Activated CD4-positive, alpha-beta memory T cell treated with anti-CD3 and anti-CD28 coated beads for 36 hours (primary cell): ENCODE data around the gene FBXL22. TPM values are rescaled to one million over a fixed set of nuclear protein-coding genes. Genes with fewer than 3 reads are reported as not detected.

Experiments
- CTCF ChIA-PET: fragments of 350-600 bp; sonication (Branson Sonifier 250); formaldehyde crosslinking; loops from one replicate; lab custom pipeline; 2021; ENCODE audit warnings: antibody characterized with exemption, inconsistent platforms; lab: Charles Lee
- POLR2A ChIA-PET: fragments of 350-600 bp; sonication (Branson Sonifier 250); formaldehyde crosslinking; loops from one replicate; lab custom pipeline; 2021; ENCODE audit warnings: antibody characterized with exemption; lab: Charles Lee
- DNase-seq: peaks from one replicate; pipeline ENCODE4 v3.0.0-alpha.2; 2020
- H3K27ac Mint-ChIP-seq: one replicate; pipeline ENCODE4 v1.8.0; 2021; ENCODE audit warnings: mixed read lengths
- H3K27me3 Mint-ChIP-seq: one replicate; pipeline ENCODE4 v1.8.0; 2021; ENCODE audit warnings: mixed read lengths
- H3K36me3 Mint-ChIP-seq: one replicate; pipeline ENCODE4 v1.8.0; 2021; ENCODE audit warnings: mixed read lengths
- H3K4me1 Mint-ChIP-seq: one replicate; pipeline ENCODE4 v1.8.0; 2021; ENCODE audit warnings: low read depth, mixed read lengths
- H3K4me3 Mint-ChIP-seq: one replicate; pipeline ENCODE4 v1.8.0; 2021; ENCODE audit warnings: mild to moderate bottlenecking, mixed read lengths
- H3K9me3 Mint-ChIP-seq: one replicate; pipeline ENCODE4 v1.8.0; 2021; ENCODE audit warnings: mixed read lengths
- intact Hi-C: fragments of 100-400 bp; cut with micrococcal nuclease; formaldehyde crosslinking; loops from one replicate; pipeline ENCODE4 v1.15.1; 2023
- total RNA-seq, 2 experiments: library from RNA; stranded (reverse); gene quantifications; one replicate each; pipeline ENCODE4 v1.2.3, GENCODE V29; 2021

Gene FBXL22
- total RNA-seq, 2 experiments from 2014 or later, result 0.48 to 0.74 TPM

DNA sequence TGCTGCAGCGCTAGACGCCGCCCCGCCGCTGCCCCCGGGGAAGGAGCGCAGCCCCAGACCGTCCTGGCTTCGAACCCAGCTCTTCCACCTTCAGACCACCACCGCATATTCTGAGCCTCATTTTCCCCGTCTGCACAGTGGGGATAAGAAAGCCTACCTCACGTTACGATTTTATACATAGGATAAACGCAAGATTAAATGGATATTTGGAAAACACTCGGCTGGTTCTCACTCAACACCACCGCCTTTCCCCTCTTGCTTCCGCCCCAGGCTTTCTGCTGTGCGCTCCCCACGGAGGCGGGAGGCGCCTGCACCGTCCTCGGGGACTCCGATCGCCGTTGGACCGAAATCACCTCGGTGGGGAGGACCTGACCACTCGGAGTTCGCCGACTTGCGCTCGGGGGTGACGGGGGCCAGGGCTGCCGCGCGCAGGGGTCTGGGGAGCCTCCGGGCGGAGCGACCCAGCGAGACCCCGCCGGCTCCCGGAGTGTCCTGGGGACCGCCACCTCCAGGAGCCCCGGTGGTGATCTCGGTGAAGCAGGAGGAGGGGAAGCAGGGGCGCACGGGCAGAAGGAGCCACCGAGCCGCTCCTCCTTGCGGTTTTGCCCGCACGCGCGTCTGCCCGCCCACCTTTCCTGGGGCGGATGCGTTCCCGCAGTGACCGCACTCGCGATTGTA lies 4.0 kb downstream of the FBXL22 start:
- intact Hi-C loops, result loop anchor here (10.0 kb wide), 1 partner anchor 494 kb away; the partner anchor contains the start of genes CIAO2A and SNX1
- peak; percentile 77 for DNase-seq
- peak overlapping the region; percentile 96 for H3K27ac Mint-ChIP-seq
- peak overlapping the region; percentile 93 for H3K4me3 Mint-ChIP-seq
- CTCF ChIA-PET, result interaction anchor here (0.8 to 9.3 kb wide), 10 partner anchors 10 to 138 kb away, joined by 3 to 69 read pairs (median 16); partner anchors contain the start of gene USP3
- peaks cover 54% of the 10 kb centered on the region for H3K4me1 Mint-ChIP-seq
- H3K27me3 Mint-ChIP-seq, result no peaks in the 10 kb centered on the region
- H3K9me3 Mint-ChIP-seq, result no peaks in the 10 kb centered on the region
- POLR2A ChIA-PET, result interaction anchor here (1.0 to 4.2 kb wide), 6 partner anchors 9 to 125 kb away, joined by 4 to 29 read pairs (median 8); partner anchors contain the start of gene USP3
- H3K36me3 Mint-ChIP-seq, result no peaks in the 10 kb centered on the region

DNA sequence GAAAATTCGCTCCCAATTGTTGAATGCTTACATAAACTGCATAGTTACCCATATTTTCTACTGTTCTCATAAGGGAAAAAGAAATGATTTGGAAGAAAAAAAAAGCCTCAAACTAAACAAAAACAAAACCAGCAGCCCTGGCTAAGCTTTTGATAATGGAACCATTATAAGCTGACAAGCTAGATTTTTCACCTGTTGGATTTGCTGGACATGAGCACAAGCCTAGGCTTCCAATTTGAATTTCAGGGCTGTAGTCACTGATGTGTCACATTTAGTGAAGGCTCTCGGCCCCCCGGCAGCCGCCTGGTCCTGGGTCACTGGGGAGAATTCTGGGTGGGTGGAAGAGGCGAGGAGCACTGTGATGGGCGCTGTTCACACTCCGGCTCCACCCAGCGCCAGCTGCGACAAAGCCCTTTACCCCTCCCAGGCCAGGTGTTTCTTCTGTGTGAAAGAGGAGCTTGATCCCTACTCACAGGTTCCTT lies 4.6 kb downstream of the FBXL22 start:
- H3K4me1 Mint-ChIP-seq, result peaks cover 53% of the 10 kb centered on the region
- no peaks in the 10 kb centered on the region for H3K9me3 Mint-ChIP-seq
- ChIA-PET CTCF (interaction anchor here (0.6 to 9.3 kb wide), 7 partner anchors 9 to 558 kb away, joined by 3 to 69 read pairs (median 16); partner anchors contain the start of gene USP3), POLR2A (interaction anchor here (0.6 to 4.2 kb wide), 5 partner anchors 8 to 108 kb away, joined by 3 to 29 read pairs (median 9); partner anchors contain the start of gene USP3)
- H3K27ac Mint-ChIP-seq, result peak overlapping the region; percentile 96
- intact Hi-C loops, result loop anchor here (10.0 kb wide), 1 partner anchor 493 kb away; the partner anchor contains the start of genes CIAO2A and SNX1
- H3K36me3 Mint-ChIP-seq, result peaks cover 2% of the 10 kb centered on the region
- DNase-seq, result peak; percentile 33
- no peaks in the 10 kb centered on the region for H3K27me3 Mint-ChIP-seq
- peak overlapping the region; percentile 93 for H3K4me3 Mint-ChIP-seq

DNA sequence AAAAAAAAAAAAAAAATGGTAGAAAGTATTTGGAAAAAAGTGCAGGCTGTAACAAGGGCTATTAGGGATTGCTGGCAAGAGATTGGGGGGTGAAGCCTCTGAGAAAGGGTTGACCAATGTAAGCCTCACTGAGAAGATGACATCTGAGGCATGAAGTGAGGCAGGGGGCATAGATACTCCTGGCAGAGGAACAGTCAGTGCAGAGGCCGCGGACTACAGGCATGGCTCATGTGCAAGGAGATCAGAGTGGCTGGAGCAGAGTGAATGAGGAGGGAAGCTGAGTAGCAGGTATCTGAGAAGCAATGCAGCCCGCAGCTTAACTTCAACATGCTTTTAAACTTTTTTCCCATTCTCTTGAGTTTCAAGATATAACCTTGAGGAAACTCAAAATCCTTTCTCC lies 5.4 kb downstream of the FBXL22 start:
- POLR2A ChIA-PET, result interaction anchor here (4.1 to 4.2 kb wide), 2 partner anchors 98 to 105 kb away, joined by 12 to 29 read pairs; partner anchors contain the start of gene USP3
- peaks cover 4% of the 10 kb centered on the region for H3K36me3 Mint-ChIP-seq
- H3K4me1 Mint-ChIP-seq, result peaks cover 46% of the 10 kb centered on the region
- no peaks in the 10 kb centered on the region for H3K9me3 Mint-ChIP-seq
- H3K4me3 Mint-ChIP-seq, result peak overlapping the region; percentile 20
- intact Hi-C loops, result loop anchor here (10.0 kb wide), 1 partner anchor 492 kb away; the partner anchor contains the start of genes CIAO2A and SNX1
- peak overlapping the region; percentile 19 for H3K27ac Mint-ChIP-seq
- no peak for DNase-seq
- no peaks in the 10 kb centered on the region for H3K27me3 Mint-ChIP-seq
- CTCF ChIA-PET, result interaction anchor here (0.9 to 9.3 kb wide), 3 partner anchors 136 to 428 kb away, joined by 3 to 69 read pairs (median 16); no protein-coding TSS in a partner anchor

DNA sequence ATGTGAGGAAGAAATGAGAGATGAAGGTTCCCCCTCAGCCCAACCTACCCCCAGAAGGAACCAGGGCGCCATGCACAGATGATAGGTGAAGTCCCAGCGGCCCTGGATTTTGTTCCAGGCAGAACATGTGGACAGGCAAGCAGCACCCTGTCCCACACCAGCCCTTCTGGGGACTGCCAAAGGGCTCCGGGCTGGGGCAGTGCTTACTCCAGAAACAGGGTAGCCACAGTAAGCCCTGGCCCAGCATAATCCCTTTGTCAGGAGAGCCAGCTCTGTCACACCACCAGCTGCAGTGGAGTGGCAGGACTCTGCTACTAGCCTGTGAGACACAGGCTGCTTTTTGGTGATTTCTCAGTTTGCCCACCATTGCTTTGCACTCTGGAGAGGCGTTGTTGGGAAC lies 6.3 kb downstream of the FBXL22 start:
- H3K27me3 Mint-ChIP-seq, result no peaks in the 10 kb centered on the region

DNA sequence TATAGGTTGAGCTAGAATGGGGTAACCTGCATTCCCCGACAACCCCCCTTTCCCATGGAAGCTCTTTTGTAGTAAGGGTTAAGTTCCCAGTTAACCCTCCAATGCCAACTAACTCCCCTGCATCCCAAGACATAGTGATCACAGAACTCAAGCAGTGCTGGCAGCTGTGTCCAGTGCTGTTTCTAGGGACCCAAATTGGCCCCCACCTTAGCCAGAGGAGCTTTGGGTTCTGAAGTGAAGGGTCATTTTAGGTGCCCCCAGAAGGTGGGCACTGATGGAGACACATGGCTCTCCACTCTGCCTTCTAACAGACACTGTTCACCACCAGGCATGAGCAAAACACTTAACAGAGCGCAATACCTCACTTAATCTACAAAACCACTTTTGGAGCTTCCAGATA lies 7.1 kb downstream of the FBXL22 start:
- ChIA-PET POLR2A (interaction anchor here (1.1 to 1.2 kb wide), 2 partner anchors 458 to 489 kb away, joined by 3 read pairs; partner anchors contain the start of gene CIAO2A), CTCF (interaction anchor here (0.6 to 9.3 kb wide), 7 partner anchors 70 to 442 kb away, joined by 3 to 69 read pairs (median 3); partner anchors contain the start of gene DAPK2)
- no peak for DNase-seq
- Mint-ChIP-seq H3K36me3 (peaks cover 8% of the 10 kb centered on the region), H3K4me1 (peaks cover 38% of the 10 kb centered on the region), H3K27me3 (no peaks in the 10 kb centered on the region), H3K27ac (no peak overlapping the region), H3K9me3 (no peaks in the 10 kb centered on the region), H3K4me3 (no peak overlapping the region)
- intact Hi-C loops, result loop anchor here (10.0 kb wide), 1 partner anchor 491 kb away; the partner anchor contains the start of genes CIAO2A and SNX1

More for the DNA sequence above, 6.3 kb downstream of the FBXL22 start:
- Mint-ChIP-seq H3K4me1 (peaks cover 43% of the 10 kb centered on the region), H3K27ac (no peak overlapping the region), H3K36me3 (peaks cover 8% of the 10 kb centered on the region), H3K9me3 (no peaks in the 10 kb centered on the region), H3K4me3 (no peak overlapping the region)
- ChIA-PET POLR2A (interaction anchor here (1.1 kb wide), 1 partner anchor 490 kb away, joined by 3 read pairs; the partner anchor contains the start of gene CIAO2A), CTCF (interaction anchor here (0.6 to 9.3 kb wide), 3 partner anchors 98 to 148 kb away, joined by 3 to 69 read pairs (median 3); no protein-coding TSS in a partner anchor)
- intact Hi-C loops, result loop anchor here (10.0 kb wide), 1 partner anchor 491 kb away; the partner anchor contains the start of genes CIAO2A and SNX1
- DNase-seq, result no peak

DNA sequence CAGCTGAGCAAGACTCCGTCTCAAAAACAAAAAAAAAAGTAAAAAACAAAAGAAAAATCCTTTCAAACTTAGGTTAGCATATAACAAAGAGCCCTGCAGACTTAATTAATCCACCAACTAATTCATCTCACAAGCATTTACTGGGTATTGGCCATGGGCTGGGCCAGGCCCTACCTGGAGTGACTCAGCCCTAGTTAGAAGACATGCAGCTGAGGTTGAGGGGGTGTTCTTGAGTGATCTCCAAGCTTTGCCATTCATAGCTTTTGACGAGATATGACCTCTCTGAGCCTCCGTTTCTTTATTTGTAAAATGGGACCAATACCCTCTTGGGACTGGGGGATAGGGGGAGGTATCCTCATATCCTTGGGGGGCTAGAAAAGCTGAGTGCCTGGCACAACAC lies 7.8 kb downstream of the FBXL22 start:
- Mint-ChIP-seq H3K4me3 (no peak overlapping the region), H3K27ac (peak overlapping the region; percentile 70), H3K36me3 (peaks cover 8% of the 10 kb centered on the region), H3K4me1 (peaks cover 39% of the 10 kb centered on the region), H3K27me3 (no peaks in the 10 kb centered on the region), H3K9me3 (no peaks in the 10 kb centered on the region)
- CTCF ChIA-PET, result interaction anchor here (0.6 to 9.3 kb wide), 5 partner anchors 71 to 442 kb away, joined by 3 to 69 read pairs (median 4); partner anchors contain the start of gene DAPK2
- POLR2A ChIA-PET, result interaction anchor here (1.2 kb wide), 1 partner anchor 459 kb away, joined by 3 read pairs; no protein-coding TSS in a partner anchor
- intact Hi-C loops, result loop anchor here (1.0 to 10.0 kb wide), 2 partner anchors 111 to 490 kb away; partner anchors contain the start of genes CIAO2A and SNX1
- DNase-seq, result peak; percentile 32

DNA sequence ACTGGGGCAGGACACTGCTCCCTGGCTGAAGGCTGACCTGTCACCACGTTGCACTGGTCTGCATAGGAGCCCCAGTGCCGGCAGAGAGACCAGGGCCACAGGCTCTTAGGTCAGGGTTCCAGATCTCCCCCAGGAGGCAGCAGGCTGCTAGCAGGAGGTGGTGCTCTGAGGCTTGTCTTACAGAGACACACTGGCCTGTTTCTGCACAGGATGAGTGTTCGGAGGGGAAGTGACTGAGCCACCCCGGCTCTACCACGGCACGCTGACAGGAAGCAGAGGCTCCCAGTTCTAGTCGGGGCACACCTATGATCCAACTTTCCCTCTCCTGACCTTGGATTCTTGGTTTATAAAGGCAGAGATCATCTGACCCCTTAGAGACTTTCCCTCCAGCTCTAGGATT lies 8.6 kb downstream of the FBXL22 start:
- POLR2A ChIA-PET, result no interaction called here

DNA sequence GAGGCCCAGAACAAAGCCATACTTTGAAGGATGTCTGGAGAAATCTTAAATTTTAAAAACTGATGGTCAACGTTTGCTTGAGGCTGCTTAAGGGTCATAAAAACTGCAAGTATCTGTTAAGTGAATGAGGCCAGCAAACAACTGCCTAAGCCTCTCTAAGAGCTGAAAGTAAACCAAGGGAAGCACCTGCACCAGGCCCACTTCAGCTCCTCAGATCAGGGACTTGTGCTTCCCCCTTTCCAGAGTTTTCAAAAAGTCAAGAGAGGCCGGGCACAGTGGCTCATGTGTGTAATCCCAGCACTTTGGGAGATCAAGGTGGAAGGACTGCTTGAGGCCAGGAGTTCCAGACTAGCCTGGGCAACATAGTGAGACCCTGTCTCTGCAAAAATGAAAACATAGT lies 9.1 kb downstream of the FBXL22 start:
- DNase-seq, result no peak
- CTCF ChIA-PET, result interaction anchor here (0.7 to 9.3 kb wide), 4 partner anchors 13 to 463 kb away, joined by 3 to 69 read pairs (median 6); no protein-coding TSS in a partner anchor
- Mint-ChIP-seq H3K9me3 (no peaks in the 10 kb centered on the region), H3K27me3 (no peaks in the 10 kb centered on the region), H3K36me3 (peaks cover 9% of the 10 kb centered on the region), H3K4me3 (no peak overlapping the region), H3K4me1 (peaks cover 50% of the 10 kb centered on the region), H3K27ac (peak overlapping the region; percentile 86)
- POLR2A ChIA-PET, result no interaction called here
- intact Hi-C loops, result loop anchor here (10.0 kb wide), 1 partner anchor 488 kb away; the partner anchor contains the start of genes CIAO2A and SNX1

More for the DNA sequence above, 8.6 kb downstream of the FBXL22 start:
- no peaks in the 10 kb centered on the region for H3K9me3 Mint-ChIP-seq
- intact Hi-C loops, result loop anchor here (1.0 to 10.0 kb wide), 2 partner anchors 112 to 489 kb away; partner anchors contain the start of genes CIAO2A and SNX1
- no peaks in the 10 kb centered on the region for H3K27me3 Mint-ChIP-seq
- H3K36me3 Mint-ChIP-seq, result peaks cover 9% of the 10 kb centered on the region
- peak overlapping the region; percentile 86 for H3K27ac Mint-ChIP-seq
- peaks cover 47% of the 10 kb centered on the region for H3K4me1 Mint-ChIP-seq
- peak; percentile 85 for DNase-seq
- H3K4me3 Mint-ChIP-seq, result no peak overlapping the region
- CTCF ChIA-PET, result interaction anchor here (2.7 to 9.3 kb wide), 2 partner anchors 119 to 139 kb away, joined by 8 to 69 read pairs; no protein-coding TSS in a partner anchor

DNA sequence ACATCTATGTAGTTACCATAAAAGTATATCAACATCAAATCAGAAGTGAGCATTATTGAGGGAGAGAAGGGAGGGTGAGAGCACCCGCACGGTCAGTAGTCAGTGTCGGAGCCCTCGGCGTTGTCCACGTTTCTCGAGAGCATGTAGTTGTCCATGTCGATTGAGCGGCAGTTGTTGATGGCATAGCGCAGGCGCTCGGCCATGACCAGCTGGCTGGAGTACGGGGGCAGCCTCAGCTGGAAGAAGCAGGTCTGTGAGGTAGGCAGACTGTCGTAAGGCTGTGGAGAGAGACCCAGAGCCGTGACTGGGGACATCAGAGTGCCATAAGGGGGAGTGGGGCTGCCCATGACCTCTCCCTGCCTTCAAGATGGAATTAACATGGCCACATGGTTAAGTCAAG lies 11.8 kb downstream of the FBXL22 start:
- peaks cover 43% of the 10 kb centered on the region for H3K4me1 Mint-ChIP-seq
- CTCF ChIA-PET, result interaction anchor here (1.0 to 4.5 kb wide), 12 partner anchors 9 to 463 kb away, joined by 3 to 38 read pairs (median 9); no protein-coding TSS in a partner anchor
- intact Hi-C loops, result loop anchor here (10.0 kb wide), 1 partner anchor 486 kb away; the partner anchor contains the start of genes CIAO2A and SNX1
- no peaks in the 10 kb centered on the region for H3K27me3 Mint-ChIP-seq
- no peak for DNase-seq
- H3K36me3 Mint-ChIP-seq, result peaks cover 11% of the 10 kb centered on the region
- H3K9me3 Mint-ChIP-seq, result no peaks in the 10 kb centered on the region
- H3K4me3 Mint-ChIP-seq, result no peak overlapping the region
- H3K27ac Mint-ChIP-seq, result peak overlapping the region; percentile 34
- POLR2A ChIA-PET, result interaction anchor here (1.0 kb wide), 1 partner anchor 142 kb away, joined by 4 read pairs; no protein-coding TSS in a partner anchor

DNA sequence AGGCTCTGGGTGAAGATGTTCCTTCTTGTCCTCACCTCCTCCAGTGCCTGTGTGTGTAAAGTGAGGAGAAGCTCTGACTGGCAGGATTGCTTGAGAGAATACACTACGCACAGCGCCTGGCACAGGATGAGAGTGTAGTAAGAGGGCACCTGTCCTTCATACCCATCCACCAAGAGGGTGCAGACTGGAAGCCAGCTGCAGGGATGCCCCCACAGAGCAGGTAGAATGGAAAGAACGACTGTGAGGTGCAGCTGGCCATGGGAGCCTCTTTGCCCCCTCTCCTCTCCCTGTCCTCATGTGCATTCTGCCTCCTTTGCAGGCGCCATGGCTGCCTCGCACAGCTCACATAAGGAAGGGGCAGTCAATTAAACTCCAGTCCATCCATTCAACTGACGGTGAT lies 12.3 kb downstream of the FBXL22 start:
- Mint-ChIP-seq H3K4me3 (no peak overlapping the region), H3K27ac (peak overlapping the region; percentile 33), H3K27me3 (no peaks in the 10 kb centered on the region), H3K9me3 (no peaks in the 10 kb centered on the region), H3K4me1 (peaks cover 40% of the 10 kb centered on the region), H3K36me3 (peaks cover 11% of the 10 kb centered on the region)
- POLR2A ChIA-PET, result interaction anchor here (0.6 to 1.2 kb wide), 4 partner anchors 8 to 577 kb away, joined by 3 to 4 read pairs (median 4); no protein-coding TSS in a partner anchor
- intact Hi-C loops, result loop anchor here (10.0 kb wide), 1 partner anchor 485 kb away; the partner anchor contains the start of genes CIAO2A and SNX1
- no peak for DNase-seq
- CTCF ChIA-PET, result interaction anchor here (0.6 to 4.5 kb wide), 49 partner anchors 10 to 545 kb away, joined by 3 to 38 read pairs (median 4); partner anchors contain the start of genes DAPK2 and FBXL22
